NCI-H1417 (cell line): ENCODE results near the gene C16orf90.
A peak's percentile ranks its signal among the peaks of the same experiment; 100 is the strongest.

Experiments used
- DNase-seq, 3 experiments: peaks; one replicate each; lab custom pipeline; 2025; lab: John Stamatoyannopoulos, UW

The C16orf90 gene

DNA sequence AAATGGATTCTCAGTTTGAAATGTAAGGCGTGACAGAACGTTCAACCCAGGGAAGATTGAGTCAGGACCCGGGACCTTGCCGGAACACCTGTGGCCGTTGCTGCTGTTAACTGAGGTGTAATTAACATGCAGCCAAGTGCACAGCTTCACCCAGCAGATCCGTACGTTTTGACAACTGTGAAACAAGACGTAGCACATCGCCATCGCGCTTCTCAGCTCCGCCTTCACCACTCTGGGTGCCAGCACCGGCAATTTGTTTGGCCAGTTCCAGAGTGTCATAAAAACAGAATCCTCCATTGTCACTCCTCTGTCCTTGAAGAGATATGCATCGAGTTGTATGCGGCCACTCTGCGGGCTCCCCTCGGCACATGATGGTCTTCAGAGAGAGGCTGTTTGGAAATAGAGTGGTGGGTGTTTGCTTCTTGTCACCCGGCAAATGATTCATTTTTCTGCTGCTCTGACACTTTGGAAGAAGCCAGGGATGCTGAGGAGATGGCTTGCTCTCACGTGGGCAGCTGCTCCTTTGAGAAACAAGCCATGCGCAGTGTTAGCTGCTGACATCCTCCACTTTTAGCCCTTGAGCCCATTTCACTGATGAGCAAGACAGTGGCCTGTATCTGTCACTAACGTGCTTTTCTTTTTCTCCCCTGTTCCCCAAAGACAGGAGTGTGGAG, 29.2 kb downstream of the C16orf90 start:
- DNase-seq = no peak

GRCh38 chr16:3465301-3465700, 30.0 kb downstream of the C16orf90 start:
- no peak for DNase-seq

GRCh38 chr16:3461151-3461550, 34.1 kb downstream of the C16orf90 start:
- no peak for DNase-seq

DNA sequence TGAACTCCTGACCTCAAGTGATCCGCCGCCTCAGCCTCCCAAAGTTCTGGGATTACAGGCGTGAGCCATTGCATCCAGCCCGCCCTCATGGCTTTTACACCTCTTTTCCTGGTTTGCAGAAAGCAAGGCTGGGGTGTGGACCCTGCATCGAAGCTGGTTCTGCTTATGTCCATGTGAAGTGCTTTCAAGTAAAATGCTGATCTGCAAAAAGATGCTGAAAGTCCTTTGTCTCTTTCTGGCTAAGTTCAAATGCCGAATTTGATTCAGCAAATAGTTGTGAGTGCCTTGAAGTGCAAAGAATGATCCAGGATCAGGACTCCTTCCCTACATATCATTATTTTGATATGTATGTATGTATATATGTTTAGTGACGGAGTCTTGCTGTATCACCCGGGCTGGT, 34.7 kb downstream of the C16orf90 start:
- no peak for DNase-seq

- DNase-seq = no peak
These were observed 35.2 kb downstream of the C16orf90 start for GRCh38 chr16:3460121-3460520.

- DNase-seq = peak in 1 of 3 experiments; percentile 11
These were observed 35.7 kb downstream of the C16orf90 start for GRCh38 chr16:3459401-3460090.

- peak in 1 of 3 experiments; percentile 42 for DNase-seq
These were observed 36.4 kb downstream of the C16orf90 start for GRCh38 chr16:3458852-3459361.

DNA sequence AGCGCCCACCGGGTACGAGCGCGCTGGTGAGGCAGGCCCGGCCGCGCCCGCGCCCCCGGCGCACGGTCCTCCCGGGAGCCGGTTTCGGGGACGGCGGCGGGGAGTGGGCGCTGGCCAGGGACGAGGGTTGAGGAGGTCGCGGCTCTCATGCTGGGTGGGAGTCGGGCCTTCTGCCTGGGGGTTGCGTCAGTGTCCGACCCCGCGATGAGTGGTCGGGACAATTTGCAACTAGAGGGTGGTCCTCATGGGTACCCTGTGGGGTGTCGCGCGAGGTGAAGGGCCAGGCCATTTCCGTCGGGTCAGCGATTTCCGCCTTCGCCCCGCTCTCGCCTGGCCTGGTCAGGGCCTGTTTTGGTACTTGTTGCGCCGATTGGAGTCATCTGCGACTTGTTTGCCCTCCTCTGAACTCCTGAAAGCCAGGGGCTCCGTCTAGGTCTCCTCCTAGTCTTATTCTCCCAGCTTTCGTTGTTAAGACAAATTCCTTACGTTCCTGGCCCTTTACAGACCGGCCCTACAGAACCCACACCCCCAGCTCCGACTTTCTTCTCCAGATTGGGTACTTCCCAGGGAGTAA, 36.9 kb downstream of the C16orf90 start:
- DNase-seq = peak in 2 of 3 experiments; percentile 47 to 52

- peak; percentile 96 to 98 (median 96) for DNase-seq
These were observed 37.6 kb downstream of the C16orf90 start for GRCh38 chr16:3457434-3458252.

DNA sequence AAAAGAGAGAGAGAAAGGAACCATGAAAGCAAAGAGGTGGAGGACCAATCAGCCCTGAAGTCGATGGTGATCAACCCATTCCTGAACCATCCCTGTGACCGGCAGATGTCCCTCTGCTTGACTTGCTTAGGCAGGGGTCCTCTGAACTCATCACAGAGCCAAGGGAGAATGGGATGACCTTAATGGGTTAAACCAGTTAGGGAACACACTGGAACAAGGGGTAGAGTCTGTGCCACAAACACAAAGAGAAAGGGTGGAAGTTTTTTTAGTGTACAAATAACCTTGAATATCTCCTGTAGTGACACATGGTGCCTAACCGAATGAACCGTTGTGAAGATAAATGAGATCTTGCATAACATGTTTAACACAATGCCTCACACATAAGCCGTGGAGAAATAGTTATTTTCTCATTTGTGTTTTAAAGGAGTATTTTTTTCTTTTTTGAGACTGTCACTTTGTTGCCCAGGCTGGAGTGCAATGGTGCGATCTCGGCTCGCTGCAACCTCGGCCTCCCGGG, 40.6 kb downstream of the C16orf90 start:
- no peak for DNase-seq

GRCh38 chr16:3454093-3454492, 41.2 kb downstream of the C16orf90 start:
- DNase-seq = no peak

DNA sequence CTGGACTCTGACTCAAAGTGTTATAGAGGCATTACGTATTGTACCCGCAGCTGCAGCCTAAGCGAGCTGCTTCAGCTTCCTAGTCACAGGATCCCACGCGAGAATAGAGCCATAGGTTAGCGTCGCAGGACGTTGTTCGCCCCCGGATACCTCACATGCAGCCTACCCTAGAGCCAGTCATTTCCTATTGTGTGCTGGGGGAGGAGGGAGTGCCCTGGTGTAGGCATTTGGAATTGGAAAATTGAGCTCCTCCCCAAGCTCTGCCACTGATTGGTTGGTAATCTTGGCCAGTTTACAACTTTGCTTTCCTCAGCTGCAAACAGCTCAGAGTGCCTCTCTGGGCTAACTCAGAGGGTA, 51.3 kb downstream of the C16orf90 start:
- peak in 1 of 3 experiments; percentile 47 for DNase-seq
